GM23338 (cell line): ENCODE results near the gene ZP2. TPM values are rescaled to one million over a fixed set of nuclear protein-coding genes. Genes with fewer than 3 reads are reported as not detected.
"Not testable (repeated sequence)": the region's sequence is repeated elsewhere in the genome, so short reads cannot be mapped to it uniquely, and the experiment has no call there.

Experiments
- ATAC-seq: fragments of 200-7000 bp; cut with Tn5 transposase; 3 replicates; pipeline ENCODE4 v1.9.1; 2020
- DNase-seq: peaks from one replicate; pipeline ENCODE4 v3.0.0-alpha.2; 2015; ENCODE audit warnings: low spot score
- H2AFZ ChIP-seq: fragments of 200-600 bp; sonication (generic); 2 replicates; pipeline ENCODE4 v1.8.0; 2016; ENCODE audit warnings: antibody characterized with exemption, mild to moderate bottlenecking, moderate library complexity
- H3F3A ChIP-seq: fragments of 200-600 bp; sonication (generic); replicated peaks from 2 replicates; pipeline ENCODE4 v1.8.0; 2017; ENCODE audit warnings: antibody characterized with exemption, mixed run types, low read depth
- H3K27ac ChIP-seq: fragments of 200-600 bp; sonication (generic); 2 replicates; pipeline ENCODE4 v1.6.1; 2016; ENCODE audit warnings: low read depth
- H3K27me3 ChIP-seq: fragments of 200-600 bp; sonication (generic); 2 replicates; pipeline ENCODE4 v1.8.0; 2016; ENCODE audit warnings: mild to moderate bottlenecking, mixed run types, moderate library complexity; ENCODE audit not compliant: insufficient read depth
- H3K36me3 ChIP-seq: fragments of 200-600 bp; sonication (generic); 2 replicates; pipeline ENCODE4 v1.8.0; 2016; ENCODE audit warnings: mild to moderate bottlenecking; ENCODE audit not compliant: insufficient read depth
- H3K4me1 ChIP-seq: fragments of 200-600 bp; sonication (generic); 2 replicates; pipeline ENCODE4 v1.8.0; 2016; ENCODE audit warnings: mild to moderate bottlenecking, moderate library complexity; ENCODE audit not compliant: insufficient read depth
- H3K4me2 ChIP-seq: fragments of 200-600 bp; sonication (generic); 2 replicates; pipeline ENCODE4 v1.7.1; 2017; ENCODE audit warnings: mixed run types
- H3K4me3 ChIP-seq: fragments of 200-600 bp; sonication (generic); 2 replicates; pipeline ENCODE4 v1.6.1; 2016; ENCODE audit warnings: mixed run types
- H3K79me2 ChIP-seq: fragments of 200-600 bp; sonication (generic); replicated peaks from 2 replicates; pipeline ENCODE4 v1.8.0; 2017; ENCODE audit warnings: mild to moderate bottlenecking; ENCODE audit not compliant: insufficient read depth
- H3K9me2 ChIP-seq: fragments of 200-600 bp; sonication (generic); 2 replicates; pipeline ENCODE4 v1.8.0; 2017; ENCODE audit not compliant: insufficient read depth
- H4K20me1 ChIP-seq: fragments of 200-600 bp; sonication (generic); replicated peaks from 2 replicates; pipeline ENCODE4 v1.8.0; 2017; ENCODE audit warnings: mild to moderate bottlenecking; ENCODE audit not compliant: insufficient read depth
- H3K27ac Mint-ChIP-seq: 2 replicates; pipeline ENCODE4 v1.8.0; 2020; ENCODE audit warnings: inconsistent platforms, mild to moderate bottlenecking, moderate library complexity, mixed read lengths
- H3K27me3 Mint-ChIP-seq: 3 replicates; pipeline ENCODE4 v1.8.0; 2022; ENCODE audit warnings: low read depth, mild to moderate bottlenecking, moderate library complexity, mixed read lengths, inconsistent platforms; ENCODE audit not compliant: insufficient read depth, poor library complexity
- H3K36me3 Mint-ChIP-seq: 3 replicates; pipeline ENCODE4 v1.8.0; 2021; ENCODE audit warnings: low read depth, mild to moderate bottlenecking, inconsistent platforms, moderate library complexity, mixed read lengths
- H3K4me1 Mint-ChIP-seq: 3 replicates; pipeline ENCODE4 v1.8.0; 2020; ENCODE audit warnings: mild to moderate bottlenecking, inconsistent platforms, mixed read lengths
- H3K4me3 Mint-ChIP-seq: 3 replicates; pipeline ENCODE4 v1.8.0; 2021; ENCODE audit warnings: moderate library complexity, mild to moderate bottlenecking, inconsistent platforms, mixed read lengths
- H3K9me3 Mint-ChIP-seq: 3 replicates; pipeline ENCODE4 v1.8.0; 2020; ENCODE audit warnings: moderate library complexity, mild to moderate bottlenecking, inconsistent platforms, mixed read lengths
- CTCF ChIP-seq, 2 experiments: fragments of 200-600 bp in 1 of 2; sonication (generic) in 1 of 2; conservative IDR thresholded peaks; 2 replicates each; pipeline versions ENCODE4 v1.5.1 to v1.6.1; 2016 to 2017; ENCODE audit warnings: antibody characterized with exemption in 2 of 2, low read depth in 2 of 2, mild to moderate bottlenecking in 2 of 2, moderate library complexity in 1 of 2
- ETS1 ChIP-seq: IDR thresholded peaks from 2 replicates; pipeline ENCODE4 v1.6.1; 2016; ENCODE audit warnings: antibody characterized with exemption
- EZH2 ChIP-seq: fragments of 200-600 bp; sonication (generic); IDR thresholded peaks from one replicate; pipeline ENCODE4 v1.8.0; 2017; ENCODE audit warnings: antibody characterized with exemption, mild to moderate bottlenecking, low read depth; ENCODE audit not compliant: unreplicated experiment
- EZH2phosphoT487 ChIP-seq: fragments of 200-600 bp; sonication (generic); IDR thresholded peaks from one replicate; pipeline ENCODE4 v1.8.1; 2018; ENCODE audit warnings: antibody characterized with exemption; ENCODE audit not compliant: unreplicated experiment
- JUNB ChIP-seq: IDR thresholded peaks from one replicate; pipeline ENCODE4 v1.6.1; 2016; ENCODE audit warnings: antibody characterized with exemption; ENCODE audit not compliant: unreplicated experiment
- NANOG ChIP-seq: IDR thresholded peaks from 2 replicates; pipeline ENCODE4 v1.6.1; 2016; ENCODE audit warnings: antibody characterized with exemption, borderline replicate concordance
- STAT1 ChIP-seq: IDR thresholded peaks from one replicate; pipeline ENCODE4 v1.6.1; 2016; ENCODE audit warnings: antibody characterized with exemption; ENCODE audit not compliant: unreplicated experiment
- ZNF331 ChIP-seq: fragments of 250-450 bp; sonication (Bioruptor Pico); IDR thresholded peaks from 2 replicates; pipeline ENCODE4 v1.5.0; 2020; ENCODE audit warnings: low read depth, mild to moderate bottlenecking, moderate library complexity
- ZNF462 ChIP-seq: fragments of 250-450 bp; sonication (Bioruptor Pico); IDR thresholded peaks from 2 replicates; pipeline ENCODE4 v1.5.0; 2020; ENCODE audit warnings: mild to moderate bottlenecking, moderate library complexity
- polyA plus RNA-seq: library from polyadenylated mRNA; unstranded; fragments of >200 nt; fragmentation: Nextera tagmentation; extraction: Ambion mirVana; gene quantifications from 2 replicates; pipeline ENCODE4 v1.2.1, GENCODE V29; 2016
- total RNA-seq: library from RNA; depleted of rRNA; stranded (reverse); fragments of >200 nt; shearing (Covaris generic); gene quantifications from 2 replicates; pipeline ENCODE4 v1.2.3, GENCODE V29; 2014

Gene ZP2
- total and polyA plus RNA-seq, 2 experiments from 2014 or later, result not detected

GRCh38 chr16:21250072-21250923 lies 38.9 kb upstream of the ZP2 start:
- Histone ChIP-seq H3K4me3 (no peak overlapping the region), H2AFZ (no peak overlapping the region), H3K4me2 (no peak overlapping the region), H4K20me1 (no peaks in the 10 kb centered on the region; the same call in 1 of the 2 replicates), H3F3A (no peaks in the 10 kb centered on the region), H3K36me3 (no peaks in the 10 kb centered on the region), H3K79me2 (no peaks in the 10 kb centered on the region), H3K27ac (no peak overlapping the region), H3K27me3 (no peaks in the 10 kb centered on the region), H3K4me1 (peaks cover 7% of the 10 kb centered on the region), H3K9me2 (no peaks in the 10 kb centered on the region)
- ATAC-seq (no peak), DNase-seq (no peak)
- no peaks in the 10 kb centered on the region for H3K36me3 Mint-ChIP-seq
- H3K27ac Mint-ChIP-seq, result no peak overlapping the region
- TF ChIP-seq CTCF (conservative IDR thresholded peaks at IDR 0.05; ENCODE audit: low read depth in 2 of 2), result no peak
- no peak for TF ChIP-seq ZNF331 (CRISPR knock-in tag)
- no peak for TF ChIP-seq ETS1
- no peak for TF ChIP-seq NANOG
- TF ChIP-seq JUNB, result no peak
- TF ChIP-seq EZH2phosphoT487, result no peak
- TF ChIP-seq STAT1, result no peak
- TF ChIP-seq ZNF462 (CRISPR knock-in tag), result no peak
- no peak for TF ChIP-seq EZH2
- peaks cover 5% of the 10 kb centered on the region for H3K27me3 Mint-ChIP-seq
- peaks cover 7% of the 10 kb centered on the region for H3K4me1 Mint-ChIP-seq
- no peak overlapping the region for H3K4me3 Mint-ChIP-seq
- no peaks in the 10 kb centered on the region for H3K9me3 Mint-ChIP-seq

GRCh38 chr16:21248179-21248578 lies 36.8 kb upstream of the ZP2 start:
- ATAC-seq, H3K4me1 Mint-ChIP-seq, H3K9me2 ChIP-seq, DNase-seq, H3K9me3 Mint-ChIP-seq, H3K27me3 Mint-ChIP-seq, H3K4me1 ChIP-seq, H3K36me3 Mint-ChIP-seq, H3K27ac Mint-ChIP-seq, H3K4me3 Mint-ChIP-seq, H3F3A ChIP-seq, H3K4me2 ChIP-seq, H2AFZ ChIP-seq, H4K20me1 ChIP-seq, H3K27ac ChIP-seq, H3K4me3 ChIP-seq, H3K36me3 ChIP-seq, H3K79me2 ChIP-seq, H3K27me3 ChIP-seq: not testable (repeated sequence)
